Measurements from ENCODE around the gene ABHD1.

The ABHD1 gene

GRCh38 chr2:27086724-27087593 is 36.7 kb upstream of the ABHD1 start, which contains the start of gene KHK:
TSS of gene KHK (plus strand) at chr2:27086772. CDS start at chr2:27087260, 488 bp downstream.
- DNase-seq (ENCODE audit: low spot score): peak; percentile 70

DNA sequence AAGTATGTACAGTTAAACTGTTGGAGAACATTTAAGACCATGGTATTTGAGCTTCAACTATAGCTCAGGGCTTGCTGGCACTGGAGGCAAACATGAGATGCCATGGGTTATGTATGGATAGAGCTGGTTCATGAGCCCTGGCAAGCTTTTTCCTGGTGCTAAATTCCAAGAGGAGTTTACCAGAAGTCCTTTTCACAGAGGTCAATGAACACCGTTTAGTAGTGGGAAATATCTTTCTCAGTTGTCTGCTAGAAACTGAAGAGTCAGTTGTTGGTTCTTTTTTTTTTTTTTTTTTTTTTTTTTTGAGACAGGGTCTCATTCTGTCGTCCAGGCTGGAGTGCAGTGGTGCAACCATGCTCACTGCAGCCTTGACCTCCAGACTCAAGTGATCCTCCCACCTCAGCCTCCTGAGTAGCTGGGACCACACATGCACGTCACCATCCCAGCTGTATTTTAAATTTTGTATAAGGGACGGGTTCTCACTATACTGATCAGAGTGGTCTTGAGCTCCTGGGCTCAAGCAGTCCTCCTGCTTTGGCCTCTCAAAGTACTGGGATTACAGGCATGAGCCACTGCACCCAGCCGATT is 35.7 kb upstream of the ABHD1 start:
- DNase-seq (ENCODE audit: low spot score): no peak

DNA sequence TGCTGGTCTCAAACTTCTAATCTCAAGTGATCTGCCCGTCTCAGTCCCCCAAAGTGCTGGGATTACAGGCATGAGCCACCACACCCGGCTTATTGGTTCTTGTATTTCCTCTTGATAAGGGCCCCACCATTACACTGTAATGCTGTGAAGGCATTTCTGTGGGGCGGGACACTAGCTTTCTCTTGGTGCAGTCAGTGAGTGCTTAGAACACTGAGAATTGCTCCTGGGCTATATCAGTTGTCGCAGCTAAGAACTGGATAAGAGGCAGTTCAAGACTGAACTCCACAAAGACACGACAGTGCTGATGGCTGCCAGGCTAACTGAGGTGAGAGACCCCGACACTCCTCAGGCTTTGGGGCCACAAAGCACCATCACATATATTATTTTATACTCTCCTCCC is 35.0 kb upstream of the ABHD1 start:
- DNase-seq (ENCODE audit: low spot score): no peak

DNA sequence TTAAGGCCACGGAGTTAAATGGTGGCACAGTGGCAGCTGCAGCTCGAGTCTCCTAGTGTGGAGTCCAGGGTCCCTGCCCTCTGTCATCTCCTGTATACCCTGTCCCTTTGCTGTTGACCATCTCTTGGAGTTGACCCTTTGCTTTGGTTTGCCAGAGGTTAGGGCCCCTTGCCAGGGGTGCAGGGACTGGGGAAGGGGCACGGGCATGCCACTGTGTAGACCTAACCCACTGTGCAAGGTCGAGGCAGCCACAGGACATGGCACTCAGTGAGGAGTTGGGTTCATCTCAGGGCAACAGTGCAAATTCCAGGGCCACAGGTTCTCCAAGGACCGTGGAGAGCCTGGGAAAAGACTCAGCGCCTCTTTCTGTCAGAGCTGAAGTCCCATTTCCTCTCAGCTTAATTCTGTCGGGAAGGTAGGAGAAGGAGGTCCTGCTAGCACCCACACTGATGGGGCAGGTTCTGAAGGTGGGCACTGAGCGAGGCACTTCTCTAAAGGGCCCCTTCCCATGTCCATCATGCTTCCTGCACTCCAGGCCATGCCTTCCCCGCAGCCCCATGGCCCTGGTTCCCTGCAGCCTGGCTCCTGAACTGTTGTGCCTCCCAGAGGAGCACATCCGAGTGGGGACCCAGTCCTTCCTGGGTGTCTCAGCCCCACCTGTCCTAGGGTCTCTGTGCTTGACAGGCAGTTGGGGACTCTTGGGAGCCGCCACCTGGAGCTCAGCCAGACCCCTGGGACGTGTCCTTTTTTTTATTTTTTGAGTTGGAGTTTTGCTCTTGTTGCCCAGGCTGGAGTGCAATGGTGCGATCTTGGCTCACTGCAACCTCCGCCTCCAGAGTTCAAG is 34.3 kb upstream of the ABHD1 start:
- DNase-seq (ENCODE audit: low spot score): no peak

DNA sequence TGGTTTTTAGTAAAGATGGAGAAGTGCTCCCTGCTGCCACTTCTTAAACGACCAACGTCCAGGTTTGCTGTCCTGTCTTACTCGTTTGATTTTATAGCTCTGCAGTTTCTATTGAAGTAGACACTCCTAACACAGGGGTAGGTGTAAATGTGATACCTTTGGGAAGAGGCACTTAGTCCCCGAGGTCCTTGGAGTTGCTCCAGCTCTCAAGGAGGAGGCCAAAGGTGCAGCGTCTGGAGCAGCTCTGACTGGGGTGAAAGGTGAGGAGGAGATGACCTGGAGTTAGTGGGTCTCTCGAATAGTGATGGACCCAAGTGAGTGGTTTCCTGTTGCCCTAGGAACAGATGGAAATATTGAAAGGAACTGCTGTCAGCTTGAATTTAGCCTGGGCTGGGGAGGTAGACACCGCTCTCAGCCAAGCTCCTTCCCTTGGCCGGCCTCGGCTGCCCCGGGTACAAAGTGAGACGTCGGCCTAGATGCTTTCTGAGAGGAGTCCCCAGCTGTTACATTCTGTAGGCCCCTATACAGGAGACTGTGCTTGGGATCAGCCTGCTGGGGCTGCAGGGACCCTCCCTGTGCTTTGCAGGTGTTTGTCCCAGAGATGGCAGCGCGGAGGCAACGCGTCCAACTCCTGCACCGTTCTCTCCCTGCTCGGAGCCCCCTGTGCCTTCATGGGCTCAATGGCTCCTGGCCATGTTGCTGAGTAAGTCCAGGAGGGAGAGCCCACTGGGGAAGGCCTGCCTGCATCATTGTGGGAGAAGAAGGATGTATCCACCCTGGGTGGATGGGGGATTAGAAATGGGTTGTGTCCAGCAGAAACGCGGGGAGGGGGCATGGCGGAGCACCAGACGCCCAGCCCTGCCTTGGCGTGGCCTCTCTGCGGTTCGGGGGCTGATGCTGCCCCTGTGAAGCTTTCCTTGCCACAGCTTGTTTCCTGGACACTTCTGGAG is 31.6 kb upstream of the ABHD1 start:
- DNase-seq (ENCODE audit: low spot score): no peak

DNA sequence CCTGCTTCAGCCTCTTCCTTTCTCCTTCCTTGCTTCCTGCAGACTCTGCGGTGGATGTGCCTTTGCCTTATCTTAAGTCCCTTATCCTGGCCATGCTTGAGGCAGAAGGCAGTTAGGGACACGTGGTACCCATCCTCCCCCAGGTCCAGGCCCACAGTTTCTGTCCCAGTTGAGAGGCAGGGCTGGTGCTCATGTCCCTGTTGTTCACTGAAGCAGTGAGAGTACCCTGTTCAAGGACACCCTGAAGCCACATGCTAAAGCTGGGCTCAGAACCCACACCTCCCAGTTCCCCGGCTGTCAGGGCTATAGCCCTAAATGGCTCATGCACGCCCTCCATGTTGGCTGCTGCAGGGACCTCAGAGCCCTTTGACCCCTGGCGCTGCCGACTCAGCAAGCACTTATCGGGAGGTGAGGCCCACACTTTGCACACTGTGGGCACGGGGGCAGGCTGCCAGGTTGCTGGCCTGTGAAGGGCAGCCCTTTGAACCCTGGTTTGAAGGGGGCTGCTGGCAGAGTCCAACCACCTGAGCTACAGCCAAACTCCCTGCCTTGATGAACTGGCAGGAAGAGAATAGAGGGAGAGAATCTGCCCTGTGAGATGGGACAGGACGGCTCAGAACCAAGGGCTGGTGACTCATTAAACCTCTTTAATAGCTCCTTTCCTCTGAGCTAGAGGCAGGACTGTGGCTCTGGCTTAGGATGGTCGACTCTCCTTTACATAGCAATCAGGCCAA is 30.8 kb upstream of the ABHD1 start:
- DNase-seq (ENCODE audit: low spot score): no peak

- no peak for DNase-seq (ENCODE audit: low spot score)
Measured at GRCh38 chr2:27093430-27094352, 29.9 kb upstream of the ABHD1 start.

GRCh38 chr2:27094353-27094984 is 29.1 kb upstream of the ABHD1 start:
- no peak for DNase-seq (ENCODE audit: low spot score)

- DNase-seq (ENCODE audit: low spot score): no peak
Measured at GRCh38 chr2:27095427-27095744, 28.2 kb upstream of the ABHD1 start.

GRCh38 chr2:27095745-27096651 is 27.6 kb upstream of the ABHD1 start:
- DNase-seq (ENCODE audit: low spot score): peak; percentile 46

GRCh38 chr2:27096748-27097297 is 26.8 kb upstream of the ABHD1 start:
- DNase-seq (ENCODE audit: low spot score): no peak

DNA sequence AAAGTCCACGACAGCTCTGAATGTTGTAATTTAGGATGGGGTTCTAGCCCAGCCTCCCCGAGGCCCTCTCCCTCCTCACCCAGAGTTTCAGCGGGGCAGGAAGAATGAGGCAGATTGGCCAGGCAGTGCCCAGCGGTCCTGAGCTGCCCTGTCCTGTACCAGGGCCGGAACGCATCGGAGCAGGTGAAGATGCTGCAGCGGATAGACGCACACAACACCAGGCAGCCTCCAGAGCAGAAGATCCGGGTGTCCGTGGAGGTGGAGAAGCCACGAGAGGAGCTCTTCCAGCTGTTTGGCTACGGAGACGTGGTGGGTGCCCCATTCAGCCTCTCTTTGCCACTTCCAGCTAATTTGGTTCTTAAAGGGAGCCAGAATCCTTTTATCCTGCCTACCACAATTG is 26.3 kb upstream of the ABHD1 start:
- DNase-seq (ENCODE audit: low spot score): no peak

DNA sequence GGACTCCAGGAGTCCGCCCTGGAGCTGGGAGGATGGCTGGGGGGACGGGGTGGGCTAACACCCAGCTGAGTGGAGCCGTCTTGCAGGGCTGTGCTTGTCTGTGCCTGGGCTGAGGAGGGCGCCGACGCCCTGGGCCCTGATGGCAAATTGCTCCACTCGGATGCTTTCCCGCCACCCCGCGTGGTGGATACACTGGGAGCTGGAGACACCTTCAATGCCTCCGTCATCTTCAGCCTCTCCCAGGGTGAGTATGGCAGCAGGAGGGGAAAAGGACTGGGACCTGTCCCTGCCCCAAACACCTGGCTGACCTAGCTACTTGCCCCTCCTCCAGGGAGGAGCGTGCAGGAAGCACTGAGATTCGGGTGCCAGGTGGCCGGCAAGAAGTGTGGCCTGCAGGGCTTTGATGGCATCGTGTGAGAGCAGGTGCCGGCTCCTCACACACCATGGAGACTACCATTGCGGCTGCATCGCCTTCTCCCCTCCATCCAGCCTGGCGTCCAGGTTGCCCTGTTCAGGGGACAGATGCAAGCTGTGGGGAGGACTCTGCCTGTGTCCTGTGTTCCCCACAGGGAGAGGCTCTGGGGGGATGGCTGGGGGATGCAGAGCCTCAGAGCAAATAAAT is 24.2 kb upstream of the ABHD1 start:
- no peak for DNase-seq (ENCODE audit: low spot score)

DNA sequence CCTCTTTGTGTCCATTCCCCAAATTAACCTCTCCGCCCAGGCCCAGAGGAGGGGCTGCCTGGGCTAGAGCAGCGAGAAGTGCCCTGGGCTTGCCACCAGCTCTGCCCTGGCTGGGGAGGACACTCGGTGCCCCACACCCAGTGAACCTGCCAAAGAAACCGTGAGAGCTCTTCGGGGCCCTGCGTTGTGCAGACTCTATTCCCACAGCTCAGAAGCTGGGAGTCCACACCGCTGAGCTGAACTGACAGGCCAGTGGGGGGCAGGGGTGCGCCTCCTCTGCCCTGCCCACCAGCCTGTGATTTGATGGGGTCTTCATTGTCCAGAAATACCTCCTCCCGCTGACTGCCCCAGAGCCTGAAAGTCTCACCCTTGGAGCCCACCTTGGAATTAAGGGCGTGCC is 23.6 kb upstream of the ABHD1 start:
- DNase-seq (ENCODE audit: low spot score): no peak

- no peak for DNase-seq (ENCODE audit: low spot score)
Measured at GRCh38 chr2:27102329-27102728, 21.3 kb upstream of the ABHD1 start.

GRCh38 chr2:27105981-27106380 is 17.6 kb upstream of the ABHD1 start:
- no peak for DNase-seq (ENCODE audit: low spot score)

GRCh38 chr2:27108221-27108620 is 15.4 kb upstream of the ABHD1 start:
- DNase-seq (ENCODE audit: low spot score): no peak

DNA sequence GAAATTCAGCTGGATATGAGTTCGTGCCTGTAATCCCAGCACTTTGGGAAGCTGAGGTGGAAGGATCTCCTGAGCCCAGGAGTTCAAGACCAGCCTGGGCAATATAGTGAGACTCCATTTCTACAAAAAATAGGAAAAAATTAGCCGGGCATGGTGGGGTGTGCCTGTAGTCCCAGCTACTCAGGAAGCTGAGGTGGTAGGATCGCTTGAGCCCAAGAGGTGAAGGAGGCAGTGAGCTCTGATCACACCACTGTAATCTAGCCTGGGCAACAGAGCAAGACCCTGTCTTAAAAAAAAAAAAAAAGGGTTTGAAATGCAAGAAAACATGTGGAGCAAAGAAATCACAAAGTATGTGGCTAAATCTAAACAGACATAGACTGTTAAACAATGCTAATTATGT is 14.5 kb upstream of the ABHD1 start:
- no peak for DNase-seq (ENCODE audit: low spot score)

Data from SW480 (cell line).